PFSK-1 (cell line): ENCODE data around the gene NTM.

Experiments used
- POLR2AphosphoS5 ChIP-seq: IDR thresholded peaks from 2 replicates; pipeline ENCODE4 v1.6.1; 2012; ENCODE audit warnings: low read depth, mild to moderate bottlenecking, control low read depth, low read length, moderate library complexity
- SIN3A ChIP-seq: IDR thresholded peaks from 2 replicates; pipeline ENCODE4 v1.6.1; 2012; ENCODE audit warnings: mild to moderate bottlenecking, low read length, moderate library complexity, borderline replicate concordance; ENCODE audit not compliant: insufficient read depth
- TAF1 ChIP-seq: IDR thresholded peaks from 2 replicates; pipeline ENCODE4 v1.6.1; 2012; ENCODE audit warnings: low read length, control low read depth, borderline replicate concordance; ENCODE audit not compliant: insufficient read depth
- TF ChIP-seq, protein P1 (sequence below), 2 experiments: IDR thresholded peaks; 2 replicates each; pipeline versions ENCODE4 v1.6.1 to v1.8.0; 2011 to 2012; ENCODE audit warnings: low read depth in 2 of 2, low read length in 2 of 2, control low read depth in 1 of 2, inconsistent platforms in 1 of 2, mild to moderate bottlenecking in 1 of 2, moderate library complexity in 1 of 2; ENCODE audit not compliant: insufficient read depth in 1 of 2

DNA sequence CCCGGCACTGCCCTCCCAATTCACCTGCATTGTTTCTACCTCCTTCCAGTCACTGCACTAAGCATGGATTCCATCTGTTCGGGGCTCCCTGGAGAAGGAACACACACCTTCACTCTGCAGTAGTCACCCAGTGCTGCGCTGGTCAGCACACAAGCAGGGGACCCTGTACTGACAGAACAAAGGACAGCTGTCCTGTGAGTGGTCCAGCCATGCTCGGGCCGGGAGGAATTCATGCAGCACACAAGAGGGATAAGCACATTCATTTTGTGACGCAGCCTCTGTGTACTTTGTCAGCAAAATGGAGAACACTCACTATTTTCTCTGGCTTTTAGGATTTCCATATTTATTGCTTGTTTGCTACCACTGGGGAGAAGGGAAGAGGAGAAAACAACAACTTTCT lies 167.3 kb downstream of the NTM start:
- TF ChIP-seq, protein P1, sequence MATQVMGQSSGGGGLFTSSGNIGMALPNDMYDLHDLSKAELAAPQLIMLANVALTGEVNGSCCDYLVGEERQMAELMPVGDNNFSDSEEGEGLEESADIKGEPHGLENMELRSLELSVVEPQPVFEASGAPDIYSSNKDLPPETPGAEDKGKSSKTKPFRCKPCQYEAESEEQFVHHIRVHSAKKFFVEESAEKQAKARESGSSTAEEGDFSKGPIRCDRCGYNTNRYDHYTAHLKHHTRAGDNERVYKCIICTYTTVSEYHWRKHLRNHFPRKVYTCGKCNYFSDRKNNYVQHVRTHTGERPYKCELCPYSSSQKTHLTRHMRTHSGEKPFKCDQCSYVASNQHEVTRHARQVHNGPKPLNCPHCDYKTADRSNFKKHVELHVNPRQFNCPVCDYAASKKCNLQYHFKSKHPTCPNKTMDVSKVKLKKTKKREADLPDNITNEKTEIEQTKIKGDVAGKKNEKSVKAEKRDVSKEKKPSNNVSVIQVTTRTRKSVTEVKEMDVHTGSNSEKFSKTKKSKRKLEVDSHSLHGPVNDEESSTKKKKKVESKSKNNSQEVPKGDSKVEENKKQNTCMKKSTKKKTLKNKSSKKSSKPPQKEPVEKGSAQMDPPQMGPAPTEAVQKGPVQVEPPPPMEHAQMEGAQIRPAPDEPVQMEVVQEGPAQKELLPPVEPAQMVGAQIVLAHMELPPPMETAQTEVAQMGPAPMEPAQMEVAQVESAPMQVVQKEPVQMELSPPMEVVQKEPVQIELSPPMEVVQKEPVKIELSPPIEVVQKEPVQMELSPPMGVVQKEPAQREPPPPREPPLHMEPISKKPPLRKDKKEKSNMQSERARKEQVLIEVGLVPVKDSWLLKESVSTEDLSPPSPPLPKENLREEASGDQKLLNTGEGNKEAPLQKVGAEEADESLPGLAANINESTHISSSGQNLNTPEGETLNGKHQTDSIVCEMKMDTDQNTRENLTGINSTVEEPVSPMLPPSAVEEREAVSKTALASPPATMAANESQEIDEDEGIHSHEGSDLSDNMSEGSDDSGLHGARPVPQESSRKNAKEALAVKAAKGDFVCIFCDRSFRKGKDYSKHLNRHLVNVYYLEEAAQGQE (IDR thresholded peaks at IDR 0.05; ENCODE audit: insufficient read depth in 1 of 2, low read depth in 2 of 2, low read length in 2 of 2) = no peak
- no peak for TF ChIP-seq SIN3A
- TF ChIP-seq POLR2AphosphoS5 = no peak
- TF ChIP-seq TAF1 = no peak
